Ramos (cell line): ENCODE measurements around the gene GPN2.
"Not testable (repeated sequence)": the region's sequence is repeated elsewhere in the genome, so short reads cannot be mapped to it uniquely, and the experiment has no call there.

Source experiments
- in situ Hi-C: fragments of 300-500 bp; cut with MboI; formaldehyde crosslinking; loops from one replicate; pipeline ENCODE4 v1.14.3; 2022; ENCODE audit warnings: low sequenced_read_pairs; ENCODE audit not compliant: unreplicated experiment

The GPN2 gene

DNA sequence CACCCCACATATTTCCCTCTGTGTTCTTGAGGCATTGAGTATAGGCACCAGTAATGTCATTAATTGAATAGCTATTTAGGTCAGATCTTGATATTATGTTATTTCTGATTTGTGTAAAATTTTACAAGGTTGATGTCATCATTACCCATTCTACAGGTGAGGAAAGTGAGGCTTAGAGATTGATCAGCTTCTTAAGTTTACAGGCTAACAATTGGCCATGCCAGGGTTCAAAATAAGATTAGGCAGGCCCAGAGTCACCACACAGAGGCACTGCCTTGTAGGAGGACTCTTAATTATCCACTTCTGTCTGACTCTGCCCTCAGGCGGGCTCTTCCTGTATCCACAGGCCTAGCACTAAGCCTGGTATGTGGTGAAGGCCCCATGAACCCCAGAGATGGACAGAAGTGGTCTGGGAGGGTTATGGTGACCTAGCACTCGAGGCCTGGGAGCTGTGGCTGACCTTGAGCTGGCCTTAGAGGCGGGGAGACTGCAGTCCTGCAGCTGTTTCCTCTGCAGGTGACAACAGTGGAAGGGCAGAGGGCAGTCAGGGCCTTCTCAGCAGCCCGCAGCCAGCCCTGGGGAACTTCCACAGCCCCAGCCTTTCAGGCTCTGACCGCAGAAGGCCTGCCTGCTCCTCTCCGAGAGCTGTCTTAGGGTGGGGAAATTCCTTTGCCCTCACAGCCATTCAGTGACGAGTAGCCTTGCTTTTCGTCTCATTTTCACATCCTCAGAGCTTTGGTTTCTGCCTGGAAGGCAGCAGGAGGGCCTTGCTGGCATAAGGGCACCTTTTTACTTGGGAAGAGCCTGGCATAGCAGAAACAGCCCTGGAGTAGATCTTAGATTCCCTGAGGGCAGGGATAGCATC lies 51.4 kb downstream of the GPN2 start:
- in situ Hi-C loops: no loop called here

DNA sequence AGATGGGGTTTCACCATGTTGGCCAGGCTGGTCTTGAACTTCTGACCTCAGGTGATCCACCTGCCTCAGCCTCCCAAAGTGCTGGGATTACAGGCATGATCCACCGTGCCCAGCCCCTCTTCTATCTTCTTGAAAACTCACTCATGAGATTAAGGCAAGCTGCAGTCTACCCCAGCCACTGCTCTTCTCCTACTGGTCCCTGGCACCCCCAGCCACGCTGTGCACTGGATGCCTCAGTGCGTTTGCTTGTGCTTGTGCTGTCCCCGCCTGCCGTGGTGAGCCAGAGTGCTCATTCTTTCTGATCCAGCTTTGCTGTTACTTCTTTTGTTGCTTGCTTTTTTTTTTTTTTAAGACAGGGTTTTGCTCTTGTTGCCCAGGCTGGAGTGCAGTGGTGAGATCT lies 52.4 kb downstream of the GPN2 start:
- in situ Hi-C loops: not testable (repeated sequence)

DNA sequence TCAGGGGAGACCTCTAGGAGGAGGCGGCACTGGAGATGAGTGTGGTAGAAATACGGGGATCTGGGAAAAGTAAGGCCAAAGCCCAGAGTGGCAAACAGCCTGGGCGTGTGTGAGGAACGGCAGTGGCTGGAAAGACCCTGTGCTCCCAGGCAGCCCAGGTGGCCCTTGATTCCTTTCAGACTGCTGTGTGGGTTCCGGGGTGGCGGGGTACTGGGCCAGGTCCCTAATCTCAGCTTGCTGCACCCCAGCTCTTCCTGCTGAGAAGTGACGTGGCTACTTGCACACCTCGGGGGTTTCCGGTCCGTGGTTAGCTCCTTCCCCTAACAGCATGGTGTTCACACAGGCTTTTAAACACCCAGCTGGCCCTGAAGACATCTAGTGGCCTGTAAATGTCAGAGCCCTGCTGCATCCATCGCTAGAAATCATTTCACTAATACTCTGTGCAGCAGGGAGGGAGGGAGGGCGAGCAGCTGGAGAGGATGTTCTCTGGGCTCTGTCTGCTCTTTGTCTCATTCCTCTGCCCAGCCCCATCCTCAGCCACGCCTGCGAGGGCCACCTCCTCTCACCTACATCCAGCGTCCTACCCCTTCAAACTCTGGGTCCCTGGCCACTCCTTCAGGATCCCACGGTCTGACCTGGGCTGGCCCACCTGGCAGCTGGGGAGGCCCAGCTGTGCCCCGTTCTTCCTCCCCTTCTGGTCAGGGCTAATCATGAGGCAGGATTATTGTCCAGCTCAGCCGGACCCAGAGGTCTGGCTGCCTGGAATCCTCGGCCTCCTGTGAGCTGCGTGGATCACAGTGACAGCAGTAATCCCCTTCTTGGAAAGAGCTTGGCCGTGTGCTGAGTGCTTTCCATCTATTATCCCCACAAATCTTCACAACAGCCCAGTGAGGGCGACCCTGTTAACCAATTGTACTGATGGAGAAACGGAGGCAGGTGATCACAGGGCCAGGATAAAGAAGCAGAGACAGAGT lies 56.4 kb downstream of the GPN2 start:
- in situ Hi-C loops: no loop called here

DNA sequence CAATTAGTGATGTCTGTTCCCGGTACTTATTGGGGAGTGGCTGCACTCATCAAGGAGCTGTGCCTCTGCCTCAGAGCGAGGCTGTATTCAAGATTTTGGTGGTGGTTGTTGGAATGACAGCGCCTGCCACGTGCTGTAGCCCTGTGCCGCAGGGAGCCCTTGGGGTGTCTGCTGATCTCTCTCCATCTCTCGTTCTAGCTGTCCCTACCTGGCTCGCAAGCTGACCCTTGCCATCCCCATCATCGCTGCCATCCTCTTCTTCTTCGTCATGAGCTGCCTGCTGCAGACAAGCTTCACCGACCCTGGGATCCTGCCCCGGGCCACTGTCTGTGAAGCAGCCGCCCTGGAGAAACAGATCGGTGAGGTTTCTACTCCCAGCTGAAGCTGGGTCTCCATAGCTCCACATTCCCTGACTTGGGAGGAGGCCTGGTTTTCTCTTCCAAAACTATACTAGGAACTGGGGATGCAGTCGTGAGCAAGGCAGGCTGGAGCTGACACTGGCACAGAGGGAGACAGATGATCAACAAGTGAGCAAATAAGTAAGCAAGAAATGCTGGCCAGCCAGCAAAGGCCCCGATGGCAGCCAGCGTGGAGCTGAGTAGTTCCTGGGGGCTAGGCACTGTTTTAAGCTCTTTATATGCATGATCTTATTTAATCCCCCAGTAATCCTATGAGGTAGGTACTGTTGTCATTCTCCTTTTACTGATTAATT lies 57.7 kb downstream of the GPN2 start:
- in situ Hi-C loops: no loop called here

DNA sequence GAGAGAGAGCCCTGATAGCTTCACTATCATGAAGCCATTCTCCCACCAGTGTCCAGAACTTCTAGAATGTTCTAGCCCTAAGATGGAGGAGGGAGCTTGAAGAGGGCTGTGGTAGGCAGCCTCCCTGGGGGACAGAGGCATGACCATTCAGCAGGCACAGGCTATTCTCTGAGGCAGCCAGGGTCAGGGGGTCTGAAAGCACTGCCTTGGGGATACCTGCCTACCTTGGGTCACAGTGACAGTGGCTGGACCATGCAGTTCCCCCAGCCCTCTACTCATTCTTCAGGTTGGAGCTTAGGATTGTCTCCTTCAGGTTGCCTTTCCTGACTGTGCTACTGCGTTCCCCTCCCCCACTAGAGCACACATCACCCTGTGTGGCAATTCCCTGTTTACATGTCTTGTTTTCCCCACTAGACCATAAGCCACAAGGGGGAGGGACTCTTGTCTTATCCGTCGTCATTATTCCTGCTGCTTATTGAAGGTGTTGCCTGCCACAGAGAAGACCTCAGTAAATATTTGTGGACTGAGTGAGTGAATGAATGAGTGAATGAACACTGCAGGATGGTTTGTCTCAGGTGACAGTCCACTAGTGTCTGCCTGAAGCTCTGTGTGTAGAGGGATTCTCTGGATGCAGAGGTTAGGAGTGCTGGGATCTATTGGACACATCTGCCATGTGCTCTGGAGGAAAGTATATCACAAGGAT lies 58.4 kb downstream of the GPN2 start:
- in situ Hi-C loops: no loop called here

DNA sequence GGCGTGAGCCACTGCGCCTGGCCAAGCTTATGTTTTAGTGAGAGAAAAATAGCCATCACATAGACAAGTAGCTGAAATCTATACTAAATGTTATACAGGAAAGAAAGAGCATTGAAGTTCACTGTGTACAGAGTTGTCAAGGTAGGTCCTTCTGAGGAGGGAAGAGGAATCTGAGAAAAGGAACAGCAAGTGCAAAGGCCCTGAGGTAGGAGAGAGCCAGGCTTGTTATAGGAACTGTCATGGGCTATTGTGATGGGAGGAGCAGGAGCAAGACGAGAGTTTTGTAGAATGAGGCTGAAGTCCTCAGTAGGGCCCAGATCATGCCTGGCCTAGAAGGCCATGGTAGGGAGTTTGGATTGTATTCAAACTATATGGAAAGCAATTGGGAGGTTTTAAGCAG lies 59.0 kb downstream of the GPN2 start:
- in situ Hi-C loops: no loop called here

DNA sequence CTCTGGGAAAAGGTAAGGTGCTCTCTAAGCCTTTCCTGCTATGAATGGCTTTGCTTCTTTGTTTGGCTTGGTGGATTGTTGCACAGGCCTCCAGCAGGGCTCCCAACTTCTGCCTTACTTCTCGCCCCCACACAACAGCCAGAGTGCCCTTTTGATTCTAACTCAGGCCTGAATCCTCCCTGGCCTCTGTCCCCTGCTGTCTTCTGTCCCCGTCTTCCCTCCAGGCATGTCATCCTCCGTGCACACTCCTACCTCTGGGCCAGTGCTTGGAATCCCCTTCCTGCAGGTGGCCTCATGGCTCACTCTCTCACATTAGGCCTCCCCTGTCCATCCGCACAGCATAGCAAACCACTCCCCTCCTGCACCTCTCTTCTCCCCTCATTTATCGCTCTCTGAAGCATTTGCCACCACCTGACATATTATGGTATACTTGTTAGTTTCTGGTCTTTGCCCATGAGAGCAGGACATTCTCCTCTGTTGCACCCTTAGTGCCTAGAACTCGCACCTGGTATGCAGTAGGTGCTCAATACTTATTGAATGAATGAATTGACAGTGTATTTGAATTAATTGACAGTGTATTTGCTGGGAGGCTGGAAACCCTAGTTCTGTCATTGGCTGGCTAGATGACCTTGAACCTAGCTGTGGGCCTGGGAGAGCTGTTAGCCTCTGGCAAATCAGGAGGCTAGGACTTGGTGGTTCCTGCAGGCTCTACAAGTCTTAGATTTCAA lies 60.7 kb downstream of the GPN2 start:
- in situ Hi-C loops: no loop called here

DNA sequence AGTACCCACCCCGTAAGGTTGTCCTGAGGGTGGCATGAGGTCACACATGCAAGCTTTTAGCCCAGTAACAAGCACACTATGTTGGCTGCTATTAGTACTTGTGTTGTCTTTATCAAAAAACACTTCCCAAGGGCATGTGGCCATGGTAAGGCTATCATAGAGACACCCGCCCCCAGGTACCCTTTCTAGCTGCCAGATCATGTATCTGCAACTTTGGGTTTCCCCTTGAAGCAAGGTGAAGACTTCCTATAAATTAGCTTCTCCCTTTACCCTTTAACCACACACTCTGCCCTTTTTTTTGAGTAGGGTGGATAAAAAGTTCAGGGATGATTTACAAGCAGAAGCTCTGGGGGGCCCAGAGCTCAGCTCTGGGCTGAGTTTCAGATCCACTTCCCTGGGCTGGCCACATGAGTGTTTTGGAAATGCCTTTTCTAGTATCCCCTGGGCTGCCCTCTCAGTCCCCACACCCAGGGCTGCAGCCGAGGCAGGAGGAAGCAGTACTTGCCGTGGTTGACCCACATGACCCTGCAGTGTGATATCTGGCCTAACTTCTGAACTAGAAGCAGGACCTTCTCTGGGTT lies 61.6 kb downstream of the GPN2 start:
- in situ Hi-C loops: no loop called here

DNA sequence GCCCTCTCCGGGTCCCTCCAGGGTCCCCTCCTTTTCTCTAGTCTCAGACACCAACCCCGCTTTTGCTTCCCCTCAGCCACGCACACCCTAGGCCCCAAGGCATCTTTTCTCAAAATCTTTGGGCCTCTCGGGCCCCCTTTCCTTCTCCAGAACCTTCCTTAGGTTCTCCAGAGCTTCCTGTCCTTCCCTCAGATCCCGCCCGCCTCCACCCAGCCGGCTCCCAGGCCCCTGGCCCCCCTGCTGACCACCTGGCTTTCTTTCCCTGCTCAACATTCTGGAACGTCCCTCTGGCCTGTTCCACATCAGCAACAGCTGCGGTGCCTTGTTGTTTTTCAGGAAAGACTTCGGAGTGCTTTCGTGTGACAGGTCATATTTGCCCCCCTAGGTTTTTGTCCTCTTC lies 62.4 kb downstream of the GPN2 start:
- in situ Hi-C loops: no loop called here

DNA sequence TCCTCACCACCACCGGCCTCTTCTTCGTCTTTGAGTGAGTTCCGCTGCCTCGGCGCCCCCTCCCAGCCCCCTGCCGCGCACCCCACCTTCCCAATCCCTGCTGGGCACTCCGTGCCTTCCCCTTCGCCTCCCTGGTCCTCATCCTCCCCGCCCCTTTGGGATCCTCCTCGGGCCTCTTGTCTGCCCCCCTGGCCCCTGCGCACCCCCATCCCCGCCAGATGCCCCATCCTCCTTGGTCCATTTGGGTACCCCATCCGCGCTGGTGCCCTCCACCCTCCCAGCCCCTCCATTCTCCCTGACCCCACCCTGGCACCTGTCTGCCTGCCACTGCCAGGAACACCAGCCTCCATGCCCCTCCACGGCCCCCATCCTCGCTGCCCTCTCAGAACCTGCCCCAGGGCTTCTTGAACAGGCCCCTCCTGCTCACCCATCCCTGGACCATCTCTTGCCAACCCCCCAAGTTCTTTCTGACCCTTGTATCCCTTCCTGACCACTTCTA lies 62.9 kb downstream of the GPN2 start:
- in situ Hi-C loops: no loop called here

DNA sequence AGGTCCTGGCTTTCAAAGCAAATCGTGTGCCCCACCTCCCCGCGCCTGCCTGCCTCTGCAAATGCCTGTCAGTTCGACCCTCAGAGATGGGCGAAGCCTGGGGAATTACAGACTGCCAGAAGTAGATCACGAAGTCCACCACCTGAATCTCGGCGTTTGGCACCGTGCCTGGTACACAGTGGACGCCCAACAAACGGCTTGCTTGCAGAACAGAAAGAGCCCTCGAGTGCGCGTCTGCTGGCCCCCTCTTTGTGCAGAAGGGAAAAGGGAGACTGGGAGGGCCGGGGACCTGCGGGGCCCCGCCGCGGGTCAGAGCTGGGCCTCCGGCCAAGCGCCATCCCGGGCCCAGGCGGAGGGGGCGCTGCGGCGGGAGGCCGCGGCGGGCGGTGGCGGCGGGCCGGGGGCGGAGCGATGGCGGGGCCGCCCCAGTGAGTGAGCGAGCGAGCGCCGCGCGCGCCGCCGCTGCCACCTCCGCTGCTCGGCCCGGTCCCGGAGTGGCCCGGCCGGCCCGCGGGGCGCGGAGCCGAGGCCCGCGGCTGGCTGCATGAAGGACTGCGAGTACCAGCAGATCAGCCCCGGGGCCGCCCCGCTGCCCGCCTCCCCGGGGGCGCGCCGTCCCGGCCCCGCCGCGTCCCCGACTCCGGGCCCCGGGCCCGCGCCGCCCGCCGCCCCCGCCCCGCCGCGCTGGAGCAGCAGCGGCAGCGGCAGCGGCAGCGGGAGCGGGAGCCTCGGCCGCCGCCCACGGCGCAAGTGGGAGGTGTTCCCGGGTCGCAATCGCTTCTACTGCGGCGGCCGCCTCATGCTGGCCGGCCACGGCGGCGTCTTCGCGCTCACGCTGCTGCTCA lies 63.6 kb downstream of the GPN2 start, which contains the start of gene ZDHHC18:
ZDHHC18 (plus strand) TSS at position 428 of the 845 bp plus-strand sequence; CDS start at position 545, 117 bp downstream.
- in situ Hi-C loops: no loop called here
